Measurements from ENCODE around the gene HACD2. TPM values are rescaled to one million over a fixed set of nuclear protein-coding genes. Genes with fewer than 3 reads are reported as not detected.
"Not testable (repeated sequence)": the region's sequence is repeated elsewhere in the genome, so short reads cannot be mapped to it uniquely, and the experiment has no call there.

The HACD2 gene
- total and polyA plus RNA-seq, 2 donors (not counting 3 experiments of a cell fraction or from before 2014, with no cell fraction given), result 17.0 to 20.9 TPM

DNA sequence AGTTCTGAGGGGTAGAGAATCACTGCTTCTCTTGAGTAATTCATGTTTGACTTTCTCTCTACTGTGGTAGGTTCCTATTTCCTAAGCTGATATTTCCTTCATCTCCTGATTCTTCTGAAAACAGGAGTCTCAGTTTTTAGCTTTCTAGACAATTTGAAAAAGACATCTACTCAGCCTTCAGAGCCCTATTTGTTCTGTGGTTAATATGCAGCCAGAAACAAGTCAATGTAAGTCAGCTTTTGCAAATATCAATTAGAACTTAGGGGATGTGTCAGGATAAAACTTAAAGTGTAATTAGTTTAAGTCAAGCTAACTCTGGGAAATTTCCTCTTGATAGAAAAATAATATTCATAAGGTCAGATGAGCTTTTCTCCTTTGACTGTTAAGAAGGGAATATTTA lies 21.7 kb upstream of the HACD2 start:
- DNase-seq (ENCODE audit: low read depth, low spot score) (no peak), FAIRE-seq (no peak)
- no TSS peak for BruUV-seq (replicated peaks)
- POLR2A ChIA-PET, result no interaction called here
- no peak overlapping the region for H3K9ac ChIP-seq (replicated peaks; ENCODE audit: extremely low read depth, insufficient read depth, low read length)
- CTCF ChIA-PET, result interaction anchor here (1.0 kb wide), 1 partner anchor 36 kb away, joined by 4 read pairs; no protein-coding TSS in a partner anchor
- no peak overlapping the region for H3K4me2 ChIP-seq (ENCODE audit: insufficient read depth, low read length)
- H3K79me2 ChIP-seq (ENCODE audit: control insufficient read depth, insufficient read depth, low read length), result no peaks in the 10 kb centered on the region
- peaks cover 10% of the 10 kb centered on the region for H3K4me1 ChIP-seq (ENCODE audit: control insufficient read depth, extremely low read depth, insufficient read depth, low read length)
- no peaks in the 10 kb centered on the region for H3K27me3 ChIP-seq (ENCODE audit: control insufficient read depth in 2 of 2, insufficient read depth in 2 of 2, low read length in 2 of 2)
- H4K20me1 ChIP-seq (replicated peaks; ENCODE audit: control insufficient read depth, extremely low read depth, insufficient read depth, low read length), result no peaks in the 10 kb centered on the region
- dilution Hi-C loops (cut with MboI; ENCODE audit: extremely low pct_ligation_motif_present, low sequenced_read_pairs), result no loop called here
- intact Hi-C loops (cut with micrococcal nuclease), result no loop called here
- no peaks in the 10 kb centered on the region for H3K9me3 ChIP-seq (replicated peaks; ENCODE audit: control insufficient read depth, insufficient read depth, low read length)
- no peak overlapping the region for H3K27ac ChIP-seq (ENCODE audit: insufficient read depth, low read depth, low read length)
- no peak overlapping the region for H2AFZ ChIP-seq (ENCODE audit: low read depth, low read length)
- no peak overlapping the region for H3K4me3 ChIP-seq (replicated peaks in 1 of 3; ENCODE audit: insufficient read depth in 1 of 3, low read depth in 1 of 3, low read length in 3 of 3)
- no peaks in the 10 kb centered on the region for H3K36me3 ChIP-seq (ENCODE audit: control insufficient read depth in 2 of 2, extremely low read depth in 1 of 2, insufficient read depth in 2 of 2, low read length in 2 of 2)
- TF ChIP-seq MYC (IDR thresholded peaks at IDR 0.05; ENCODE audit: low read depth, low read length), result no peak
- no peak for TF ChIP-seq JUN (IDR thresholded peaks at IDR 0.05; ENCODE audit: borderline replicate concordance, insufficient read depth, insufficient read length, low read depth)
- TF ChIP-seq FOS (IDR thresholded peaks at IDR 0.05; ENCODE audit: borderline replicate concordance, insufficient read depth, low read length), result no peak
- H3K9me1 ChIP-seq (replicated peaks; ENCODE audit: control insufficient read depth, extremely low read depth, insufficient read depth, low read length), result no peaks in the 10 kb centered on the region

DNA sequence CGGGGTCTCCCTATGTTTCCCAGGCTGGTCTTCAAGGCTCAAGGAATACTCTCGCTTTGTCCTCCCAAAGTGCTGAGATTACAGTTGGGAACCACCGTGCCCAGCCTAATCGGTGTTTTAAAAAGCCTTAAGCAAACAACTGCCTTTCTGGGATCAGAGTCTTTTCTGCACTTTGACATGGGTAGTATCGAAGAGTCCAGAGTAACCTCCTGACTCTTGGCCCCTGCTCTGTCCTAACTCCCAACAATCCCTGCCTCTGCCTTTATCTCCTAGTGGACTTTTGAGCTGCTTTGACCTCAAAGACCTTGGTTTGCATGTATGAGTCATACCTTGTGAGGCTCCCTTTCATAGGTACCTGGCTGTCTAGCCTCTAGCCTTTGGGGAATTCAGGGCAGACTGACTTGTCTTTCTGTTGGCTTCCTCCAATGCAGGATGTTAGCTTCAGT lies 21.0 kb upstream of the HACD2 start:
- H3K79me2 ChIP-seq (ENCODE audit: control insufficient read depth, insufficient read depth, low read length), result no peaks in the 10 kb centered on the region
- H3K9me1 ChIP-seq (replicated peaks; ENCODE audit: control insufficient read depth, extremely low read depth, insufficient read depth, low read length), result no peaks in the 10 kb centered on the region
- no peak overlapping the region for H3K4me3 ChIP-seq (replicated peaks in 1 of 3; ENCODE audit: insufficient read depth in 1 of 3, low read depth in 1 of 3, low read length in 3 of 3)
- no peaks in the 10 kb centered on the region for H3K27me3 ChIP-seq (ENCODE audit: control insufficient read depth in 2 of 2, insufficient read depth in 2 of 2, low read length in 2 of 2)
- TF ChIP-seq POLR2AphosphoS5 (IDR thresholded peaks at IDR 0.05; ENCODE audit: insufficient read depth, low read depth, low read length) (no peak), FOS (IDR thresholded peaks at IDR 0.05; ENCODE audit: borderline replicate concordance, insufficient read depth, low read length) (no peak), EZH2 (IDR thresholded peaks at IDR 0.05; ENCODE audit: borderline replicate concordance, low read depth, low read length, severe bottlenecking) (no peak)
- H3K4me1 ChIP-seq (ENCODE audit: control insufficient read depth, extremely low read depth, insufficient read depth, low read length), result peaks cover 7% of the 10 kb centered on the region
- H4K20me1 ChIP-seq (replicated peaks; ENCODE audit: control insufficient read depth, extremely low read depth, insufficient read depth, low read length), result no peaks in the 10 kb centered on the region
- H3K9me3 ChIP-seq (replicated peaks; ENCODE audit: control insufficient read depth, insufficient read depth, low read length), result no peaks in the 10 kb centered on the region
- ChIA-PET POLR2A (no interaction called here), CTCF (interaction anchor here (0.7 to 1.0 kb wide), 2 partner anchors 36 to 1137 kb away, joined by 4 read pairs; no protein-coding TSS in a partner anchor)
- FAIRE-seq (no peak), DNase-seq (ENCODE audit: low read depth, low spot score) (no peak)
- intact Hi-C loops (cut with micrococcal nuclease), result no loop called here
- dilution Hi-C loops (cut with MboI; ENCODE audit: extremely low pct_ligation_motif_present, low sequenced_read_pairs), result no loop called here
- no peaks in the 10 kb centered on the region for H3K36me3 ChIP-seq (ENCODE audit: control insufficient read depth in 2 of 2, extremely low read depth in 1 of 2, insufficient read depth in 2 of 2, low read length in 2 of 2)
- no peak overlapping the region for H3K9ac ChIP-seq (replicated peaks; ENCODE audit: extremely low read depth, insufficient read depth, low read length)
- H3K27ac ChIP-seq (ENCODE audit: insufficient read depth, low read depth, low read length), result no peak overlapping the region
- no peak overlapping the region for H2AFZ ChIP-seq (ENCODE audit: low read depth, low read length)
- H3K4me2 ChIP-seq (ENCODE audit: insufficient read depth, low read length), result no peak overlapping the region
- BruUV-seq (replicated peaks), result no TSS peak

DNA sequence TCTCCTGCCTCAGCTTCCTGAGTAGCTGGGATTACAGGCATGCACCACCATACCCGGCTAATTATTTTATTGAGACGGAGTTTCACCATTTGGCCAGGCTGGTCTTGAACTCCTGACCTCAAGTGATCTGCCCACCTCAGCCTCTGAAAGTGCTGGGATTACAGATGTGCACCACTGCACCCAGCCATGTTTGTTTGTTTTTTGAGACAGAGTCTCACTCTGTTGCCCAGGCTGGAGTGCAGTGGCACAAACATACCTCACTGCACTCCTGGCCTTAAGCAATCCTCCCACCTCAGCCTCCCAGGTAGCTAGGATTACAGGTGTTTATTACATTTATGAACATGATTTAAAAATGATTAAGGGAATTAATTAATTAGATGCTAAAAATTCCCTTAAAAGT lies 18.3 kb upstream of the HACD2 start:
- H3K4me3 ChIP-seq (replicated peaks in 1 of 3; ENCODE audit: insufficient read depth in 1 of 3, low read depth in 1 of 3, low read length in 3 of 3); H4K20me1 ChIP-seq (replicated peaks; ENCODE audit: control insufficient read depth, extremely low read depth, insufficient read depth, low read length); H3K79me2 ChIP-seq (ENCODE audit: control insufficient read depth, insufficient read depth, low read length); H3K9me3 ChIP-seq (replicated peaks; ENCODE audit: control insufficient read depth, insufficient read depth, low read length); FAIRE-seq; H3K9ac ChIP-seq (replicated peaks; ENCODE audit: extremely low read depth, insufficient read depth, low read length); POLR2A ChIA-PET; BruUV-seq (replicated peaks); H3K4me1 ChIP-seq (ENCODE audit: control insufficient read depth, extremely low read depth, insufficient read depth, low read length); H3K9me1 ChIP-seq (replicated peaks; ENCODE audit: control insufficient read depth, extremely low read depth, insufficient read depth, low read length); intact Hi-C loops (cut with micrococcal nuclease); H2AFZ ChIP-seq (ENCODE audit: low read depth, low read length); H3K36me3 ChIP-seq (ENCODE audit: control insufficient read depth in 2 of 2, extremely low read depth in 1 of 2, insufficient read depth in 2 of 2, low read length in 2 of 2); H3K27ac ChIP-seq (ENCODE audit: insufficient read depth, low read depth, low read length); dilution Hi-C loops (cut with MboI; ENCODE audit: extremely low pct_ligation_motif_present, low sequenced_read_pairs); DNase-seq (ENCODE audit: low read depth, low spot score); H3K27me3 ChIP-seq (ENCODE audit: control insufficient read depth in 2 of 2, insufficient read depth in 2 of 2, low read length in 2 of 2); H3K4me2 ChIP-seq (ENCODE audit: insufficient read depth, low read length): not testable (repeated sequence)
- CTCF ChIA-PET, result interaction anchor here (1.8 kb wide), 2 partner anchors 18 to 39 kb away, joined by 6 to 8 read pairs; partner anchors contain the start of gene HACD2

Measured in endothelial cell of umbilical vein (primary cell).